AG04449 (cell line): ENCODE data around the gene DCN.
A peak's percentile ranks its signal among the peaks of the same experiment; 100 is the strongest.

ENCODE experiments used
- CTCF ChIA-PET: fragments of 350-600 bp; formaldehyde crosslinking; extraction: SDS; loops from one replicate; lab custom pipeline; 2021; ENCODE audit warnings: antibody characterized with exemption; lab: Yijun Ruan, JAX
- POLR2A ChIA-PET: fragments of 400-600, 350-600 bp; formaldehyde crosslinking; extraction: SDS; loops from one replicate; lab custom pipeline; 2020; ENCODE audit warnings: antibody characterized with exemption, inconsistent platforms; lab: Yijun Ruan, JAX
- DNase-seq: peaks from one replicate; pipeline ENCODE4 v3.0.0-alpha.2; 2010; ENCODE audit warnings: low read depth, low spot score
- H3K4me3 ChIP-seq: 2 replicates; pipeline ENCODE4 v1.5.1; 2011; ENCODE audit warnings: low read depth, mild to moderate bottlenecking, control low read depth, low read length
- CTCF ChIP-seq: IDR thresholded peaks from one replicate; pipeline ENCODE4 v1.5.1; 2011; ENCODE audit warnings: mild to moderate bottlenecking, moderate library complexity, low read length, control low read depth, inconsistent platforms; ENCODE audit not compliant: insufficient read depth; ENCODE audit errors: missing control alignments

Gene DCN

GRCh38 chr12:91182636-91183455 is at the start of gene DCN:
Gene DCN, minus strand, starts transcription at chr12:91182817. Its CDS starts 4,265 bp downstream, at chr12:91178552.
- POLR2A ChIA-PET, result no interaction called here
- H3K4me3 ChIP-seq, result peak within 1 kb of the TSS; percentile 62
- TF ChIP-seq CTCF, result no peak
- DNase-seq, result peak; percentile 33
- CTCF ChIA-PET, result interaction anchor here (0.6 to 2.7 kb wide), 7 partner anchors 27 to 241 kb away, joined by 3 to 11 read pairs (median 4); no protein-coding TSS in a partner anchor

- CTCF ChIA-PET, result interaction anchor here (1.0 to 1.6 kb wide), 3 partner anchors 11 to 253 kb away, joined by 3 to 6 read pairs (median 3); no protein-coding TSS in a partner anchor
- DNase-seq, result no peak
- POLR2A ChIA-PET, result no interaction called here
- H3K4me3 ChIP-seq, result no peak overlapping the region
- TF ChIP-seq CTCF, result no peak
Observed at GRCh38 chr12:91230841-91231240, 48.2 kb upstream of the DCN start.

GRCh38 chr12:91226951-91227350 is 44.3 kb upstream of the DCN start:
- TF ChIP-seq CTCF, result no peak
- no peak for DNase-seq
- no peak overlapping the region for H3K4me3 ChIP-seq
- ChIA-PET CTCF (interaction anchor here (0.7 to 1.0 kb wide), 2 partner anchors 12 to 16 kb away, joined by 3 to 4 read pairs; no protein-coding TSS in a partner anchor), POLR2A (no interaction called here)

- CTCF ChIA-PET, result interaction anchor here (1.4 kb wide), 1 partner anchor 18 kb away, joined by 4 read pairs; no protein-coding TSS in a partner anchor
- POLR2A ChIA-PET, result no interaction called here
- no peak overlapping the region for H3K4me3 ChIP-seq
- peak; percentile 38 for DNase-seq
- TF ChIP-seq CTCF, result no peak
Observed at GRCh38 chr12:91225316-91225715, 42.7 kb upstream of the DCN start.

- ChIA-PET POLR2A (no interaction called here), CTCF (interaction anchor here (1.4 kb wide), 1 partner anchor 19 kb away, joined by 4 read pairs; no protein-coding TSS in a partner anchor)
- TF ChIP-seq CTCF, result no peak
- DNase-seq, result no peak
- H3K4me3 ChIP-seq, result no peak overlapping the region
Observed at GRCh38 chr12:91224401-91224800, 41.8 kb upstream of the DCN start.

- CTCF ChIA-PET, result no interaction called here
- DNase-seq, result no peak
- no peak for TF ChIP-seq CTCF
- no peak overlapping the region for H3K4me3 ChIP-seq
- POLR2A ChIA-PET, result no interaction called here
Observed at GRCh38 chr12:91222746-91223145, 40.1 kb upstream of the DCN start.
